HepG2 (cell line): ENCODE measurements around the gene ABHD6. TPM values are rescaled to one million over a fixed set of nuclear protein-coding genes. Genes with fewer than 3 reads are reported as not detected.

ENCODE experiments used
- CREM ChIP-seq, 2 experiments: sonication (generic) in 1 of 2; formaldehyde crosslinking in 1 of 2; IDR thresholded peaks; 2 replicates each; pipeline versions ENCODE4 v1.4.0 to v1.6.1; 2016 to 2020; ENCODE audit warnings: antibody characterized with exemption in 1 of 2, mild to moderate bottlenecking in 1 of 2, missing genetic modification reagents in 1 of 2
- FOSL2 ChIP-seq: sonication (generic); formaldehyde crosslinking; IDR thresholded peaks from 2 replicates; pipeline ENCODE4 v1.4.0; 2020; ENCODE audit warnings: missing genetic modification reagents
- GTF3A ChIP-seq: sonication (generic); formaldehyde crosslinking; conservative IDR thresholded peaks from 2 replicates; pipeline ENCODE4 v1.4.0; 2020; ENCODE audit warnings: mild to moderate bottlenecking, missing genetic modification reagents
- HDAC1 ChIP-seq: sonication (generic); formaldehyde crosslinking; IDR thresholded peaks from 2 replicates; pipeline ENCODE4 v1.5.1; 2020; ENCODE audit warnings: mild to moderate bottlenecking, missing genetic modification reagents
- JUN ChIP-seq: sonication (generic); formaldehyde crosslinking; IDR thresholded peaks from 2 replicates; pipeline ENCODE4 v1.4.0; 2020; ENCODE audit warnings: mild to moderate bottlenecking, missing genetic modification reagents
- NR2C2 ChIP-seq: sonication (generic); formaldehyde crosslinking; IDR thresholded peaks from 2 replicates; pipeline ENCODE4 v1.4.0; 2020; ENCODE audit warnings: missing genetic modification reagents, mild to moderate bottlenecking, moderate library complexity, borderline replicate concordance
- RARA ChIP-seq: IDR thresholded peaks from 2 replicates; pipeline ENCODE4 v1.6.1; 2016; ENCODE audit warnings: missing genetic modification reagents, missing compliant biosample characterization
- RBFOX2 ChIP-seq: fragments of 200-400 bp; formaldehyde crosslinking; IDR thresholded peaks from 2 replicates; pipeline ENCODE4 v1.6.1; 2017; ENCODE audit warnings: low read depth, mild to moderate bottlenecking, low read length
- SKIL ChIP-seq: sonication (generic); formaldehyde crosslinking; IDR thresholded peaks from 2 replicates; pipeline ENCODE4 v1.8.0; 2022; ENCODE audit warnings: missing genetic modification reagents, mild to moderate bottlenecking, moderate library complexity, borderline replicate concordance
- SP1 ChIP-seq, 2 experiments: fragments of 450-650 bp in 1 of 2; sonication (generic) in 1 of 2; formaldehyde crosslinking in 1 of 2; IDR thresholded peaks; 2 replicates each; pipeline versions ENCODE4 v1.4.0 to v1.6.1; 2016 to 2020; ENCODE audit warnings: missing genetic modification reagents in 1 of 2
- ZMYM3 ChIP-seq: sonication (generic); formaldehyde crosslinking; IDR thresholded peaks from 2 replicates; pipeline ENCODE4 v1.5.1; 2020; ENCODE audit warnings: mild to moderate bottlenecking, missing genetic modification reagents
- ZNF207 ChIP-seq: fragments of 450-650 bp; IDR thresholded peaks from 2 replicates; pipeline ENCODE4 v1.6.1; 2016; ENCODE audit warnings: antibody characterized with exemption, borderline replicate concordance
- ZNF431 ChIP-seq: sonication (generic); formaldehyde crosslinking; IDR thresholded peaks from 2 replicates; pipeline ENCODE4 v1.9.0; 2022; ENCODE audit warnings: missing genetic modification reagents, low read depth, mild to moderate bottlenecking, borderline replicate concordance
- ZNF615 ChIP-seq: sonication (generic); formaldehyde crosslinking; IDR thresholded peaks from 2 replicates; pipeline ENCODE4 v1.5.0; 2020; ENCODE audit warnings: mild to moderate bottlenecking, missing genetic modification reagents, borderline replicate concordance
- ZNF879 ChIP-seq: sonication (generic); formaldehyde crosslinking; IDR thresholded peaks from 2 replicates; pipeline ENCODE4 v1.8.1; 2023; ENCODE audit warnings: missing genetic modification reagents
- ZSCAN25 ChIP-seq: sonication (generic); formaldehyde crosslinking; IDR thresholded peaks from 2 replicates; pipeline ENCODE4 v1.8.0; 2022; ENCODE audit warnings: mild to moderate bottlenecking, missing genetic modification reagents
- ZZZ3 ChIP-seq: sonication (generic); formaldehyde crosslinking; IDR thresholded peaks from 2 replicates; pipeline ENCODE4 v1.4.0; 2020; ENCODE audit warnings: missing genetic modification reagents, mild to moderate bottlenecking, borderline replicate concordance
- polyA plus RNA-seq, 8 experiments: library from polyadenylated mRNA; depleted of rRNA in 3 of 8; stranded (reverse) in 7 of 8; unstranded in 1 of 8; fragments of >200 nt; fragmentation: Illumina TruSeq in 4 of 8; extraction: Trizol in 4 of 8; gene quantifications; 2 replicates each; pipeline versions ENCODE4 v1.2.1 to v1.2.3, GENCODE V29; 2011 to 2016; ENCODE audit warnings: low read depth in 4 of 8, missing spikeins in 1 of 8, mixed read lengths in 1 of 8; ENCODE audit not compliant: insufficient read depth in 1 of 8
- total RNA-seq, 5 experiments: library from RNA; depleted of rRNA; stranded (reverse); fragments of >200 nt; fragmentation: Illumina TruSeq; extraction: Trizol; gene quantifications; 2 replicates each; pipeline ENCODE4 v1.2.3, GENCODE V29; 2016; ENCODE audit warnings: low read depth in 1 of 5
- TF ChIP-seq, protein P1 (sequence below): sonication (generic); formaldehyde crosslinking; conservative IDR thresholded peaks from 2 replicates; pipeline ENCODE4 v1.4.0; 2020; ENCODE audit warnings: mild to moderate bottlenecking, missing genetic modification reagents, moderate library complexity
- TF ChIP-seq, protein P2 (sequence below): sonication (generic); formaldehyde crosslinking; IDR thresholded peaks from 2 replicates; pipeline ENCODE4 v1.5.1; 2020; ENCODE audit warnings: mild to moderate bottlenecking, moderate library complexity, missing genetic modification reagents
- TF ChIP-seq, protein P3 (sequence below): sonication (generic); formaldehyde crosslinking; IDR thresholded peaks from 2 replicates; pipeline ENCODE4 v1.5.0; 2020; ENCODE audit warnings: missing genetic modification reagents
- TF ChIP-seq, protein P4 (sequence below): IDR thresholded peaks from 2 replicates; pipeline ENCODE4 v1.6.1; 2016; ENCODE audit warnings: missing genetic modification reagents, missing compliant biosample characterization

Gene ABHD6
- total and polyA plus RNA-seq, 2 of the 13 experiments (the other 11 are each of a cell fraction or from before 2014, with no cell fraction given) = 9.0 to 17.2 TPM

- TF ChIP-seq SKIL (no peak), ZNF879 (CRISPR knock-in tag) (no peak), HDAC1 (CRISPR knock-in tag) (no peak), JUN (CRISPR knock-in tag) (no peak), RBFOX2 (no peak), ZNF615 (CRISPR knock-in tag) (no peak), ZNF431 (no peak), ZZZ3 (CRISPR knock-in tag) (no peak), ZSCAN25 (no peak), NR2C2 (CRISPR knock-in tag) (no peak; the same call in 1 of the 2 replicates), RARA (CRISPR knock-in tag) (peak; percentile 52; the same call in 1 of the 2 replicates), ZNF207 (no peak), CREM (IDR thresholded peaks at IDR 0.05) (no peak), CREM (CRISPR knock-in tag; IDR thresholded peaks at IDR 0.05) (no peak), GTF3A (no peak), ZMYM3 (CRISPR knock-in tag) (peak; percentile 53), FOSL2 (no peak), SP1 (IDR thresholded peaks at IDR 0.05) (no peak), SP1 (CRISPR knock-in tag; IDR thresholded peaks at IDR 0.05) (no peak)
- TF ChIP-seq, protein P1, sequence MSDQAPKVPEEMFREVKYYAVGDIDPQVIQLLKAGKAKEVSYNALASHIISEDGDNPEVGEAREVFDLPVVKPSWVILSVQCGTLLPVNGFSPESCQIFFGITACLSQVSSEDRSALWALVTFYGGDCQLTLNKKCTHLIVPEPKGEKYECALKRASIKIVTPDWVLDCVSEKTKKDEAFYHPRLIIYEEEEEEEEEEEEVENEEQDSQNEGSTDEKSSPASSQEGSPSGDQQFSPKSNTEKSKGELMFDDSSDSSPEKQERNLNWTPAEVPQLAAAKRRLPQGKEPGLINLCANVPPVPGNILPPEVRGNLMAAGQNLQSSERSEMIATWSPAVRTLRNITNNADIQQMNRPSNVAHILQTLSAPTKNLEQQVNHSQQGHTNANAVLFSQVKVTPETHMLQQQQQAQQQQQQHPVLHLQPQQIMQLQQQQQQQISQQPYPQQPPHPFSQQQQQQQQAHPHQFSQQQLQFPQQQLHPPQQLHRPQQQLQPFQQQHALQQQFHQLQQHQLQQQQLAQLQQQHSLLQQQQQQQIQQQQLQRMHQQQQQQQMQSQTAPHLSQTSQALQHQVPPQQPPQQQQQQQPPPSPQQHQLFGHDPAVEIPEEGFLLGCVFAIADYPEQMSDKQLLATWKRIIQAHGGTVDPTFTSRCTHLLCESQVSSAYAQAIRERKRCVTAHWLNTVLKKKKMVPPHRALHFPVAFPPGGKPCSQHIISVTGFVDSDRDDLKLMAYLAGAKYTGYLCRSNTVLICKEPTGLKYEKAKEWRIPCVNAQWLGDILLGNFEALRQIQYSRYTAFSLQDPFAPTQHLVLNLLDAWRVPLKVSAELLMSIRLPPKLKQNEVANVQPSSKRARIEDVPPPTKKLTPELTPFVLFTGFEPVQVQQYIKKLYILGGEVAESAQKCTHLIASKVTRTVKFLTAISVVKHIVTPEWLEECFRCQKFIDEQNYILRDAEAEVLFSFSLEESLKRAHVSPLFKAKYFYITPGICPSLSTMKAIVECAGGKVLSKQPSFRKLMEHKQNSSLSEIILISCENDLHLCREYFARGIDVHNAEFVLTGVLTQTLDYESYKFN (CRISPR knock-in tag) = peak; percentile 62
- TF ChIP-seq, protein P2, sequence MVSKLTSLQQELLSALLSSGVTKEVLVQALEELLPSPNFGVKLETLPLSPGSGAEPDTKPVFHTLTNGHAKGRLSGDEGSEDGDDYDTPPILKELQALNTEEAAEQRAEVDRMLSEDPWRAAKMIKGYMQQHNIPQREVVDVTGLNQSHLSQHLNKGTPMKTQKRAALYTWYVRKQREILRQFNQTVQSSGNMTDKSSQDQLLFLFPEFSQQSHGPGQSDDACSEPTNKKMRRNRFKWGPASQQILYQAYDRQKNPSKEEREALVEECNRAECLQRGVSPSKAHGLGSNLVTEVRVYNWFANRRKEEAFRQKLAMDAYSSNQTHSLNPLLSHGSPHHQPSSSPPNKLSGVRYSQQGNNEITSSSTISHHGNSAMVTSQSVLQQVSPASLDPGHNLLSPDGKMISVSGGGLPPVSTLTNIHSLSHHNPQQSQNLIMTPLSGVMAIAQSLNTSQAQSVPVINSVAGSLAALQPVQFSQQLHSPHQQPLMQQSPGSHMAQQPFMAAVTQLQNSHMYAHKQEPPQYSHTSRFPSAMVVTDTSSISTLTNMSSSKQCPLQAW = no peak
- TF ChIP-seq, protein P3, sequence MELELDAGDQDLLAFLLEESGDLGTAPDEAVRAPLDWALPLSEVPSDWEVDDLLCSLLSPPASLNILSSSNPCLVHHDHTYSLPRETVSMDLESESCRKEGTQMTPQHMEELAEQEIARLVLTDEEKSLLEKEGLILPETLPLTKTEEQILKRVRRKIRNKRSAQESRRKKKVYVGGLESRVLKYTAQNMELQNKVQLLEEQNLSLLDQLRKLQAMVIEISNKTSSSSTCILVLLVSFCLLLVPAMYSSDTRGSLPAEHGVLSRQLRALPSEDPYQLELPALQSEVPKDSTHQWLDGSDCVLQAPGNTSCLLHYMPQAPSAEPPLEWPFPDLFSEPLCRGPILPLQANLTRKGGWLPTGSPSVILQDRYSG = no peak
- TF ChIP-seq, protein P4, sequence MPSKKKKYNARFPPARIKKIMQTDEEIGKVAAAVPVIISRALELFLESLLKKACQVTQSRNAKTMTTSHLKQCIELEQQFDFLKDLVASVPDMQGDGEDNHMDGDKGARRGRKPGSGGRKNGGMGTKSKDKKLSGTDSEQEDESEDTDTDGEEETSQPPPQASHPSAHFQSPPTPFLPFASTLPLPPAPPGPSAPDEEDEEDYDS = peak; percentile 64
Measured at GRCh38 chr3:58249358-58250092, 11.9 kb downstream of the ABHD6 start (continued).
